Chondrocyte (in vitro differentiated cells): ENCODE results near the gene STARD3. TPM values are rescaled to one million over a fixed set of nuclear protein-coding genes. Genes with fewer than 3 reads are reported as not detected.

ENCODE experiments used
- DNase-seq: peaks from one replicate; pipeline ENCODE4 v3.0.0; 2021; ENCODE audit warnings: mixed read lengths, low spot score
- H3K27ac Mint-ChIP-seq: one replicate; pipeline ENCODE4 v1.8.0; 2021; ENCODE audit warnings: mild to moderate bottlenecking, moderate library complexity, mixed read lengths; ENCODE audit not compliant: unreplicated experiment
- H3K27me3 Mint-ChIP-seq: 2 replicates; pipeline ENCODE4 v1.8.0; 2021; ENCODE audit warnings: low read depth, mixed read lengths
- H3K36me3 Mint-ChIP-seq: 2 replicates; pipeline ENCODE4 v1.8.0; 2021; ENCODE audit warnings: low read depth, mixed read lengths
- H3K4me1 Mint-ChIP-seq: 2 replicates; pipeline ENCODE4 v1.8.0; 2021; ENCODE audit warnings: low read depth, mild to moderate bottlenecking, mixed read lengths
- H3K4me3 Mint-ChIP-seq: one replicate; pipeline ENCODE4 v1.8.0; 2021; ENCODE audit warnings: mild to moderate bottlenecking, moderate library complexity, mixed read lengths; ENCODE audit not compliant: unreplicated experiment
- H3K9me3 Mint-ChIP-seq: 2 replicates; pipeline ENCODE4 v1.8.0; 2021; ENCODE audit warnings: low read depth, mixed read lengths
- CTCF ChIP-seq: fragments of 200-600 bp; sonication (generic); IDR thresholded peaks from 2 replicates; pipeline ENCODE4 v1.5.0; 2021; ENCODE audit warnings: antibody characterized with exemption, mild to moderate bottlenecking, moderate library complexity
- total RNA-seq: library from RNA; stranded (reverse); gene quantifications from 3 replicates; pipeline ENCODE4 v1.2.1, GENCODE V29; 2021

Gene STARD3
- total RNA-seq, 1 donor from 2014 or later: 42.3 TPM

- DNase-seq: no peak
- H3K9me3 Mint-ChIP-seq: no peaks in the 10 kb centered on the region
- TF ChIP-seq CTCF: no peak
- peak overlapping the region; percentile 51 for H3K27ac Mint-ChIP-seq
- H3K4me1 Mint-ChIP-seq: peaks cover 45% of the 10 kb centered on the region
- no peak overlapping the region for H3K4me3 Mint-ChIP-seq
- peaks cover 10% of the 10 kb centered on the region for H3K27me3 Mint-ChIP-seq
- no peaks in the 10 kb centered on the region for H3K36me3 Mint-ChIP-seq
Measured at GRCh38 chr17:39674702-39675389, 37.9 kb downstream of the STARD3 start.

DNA sequence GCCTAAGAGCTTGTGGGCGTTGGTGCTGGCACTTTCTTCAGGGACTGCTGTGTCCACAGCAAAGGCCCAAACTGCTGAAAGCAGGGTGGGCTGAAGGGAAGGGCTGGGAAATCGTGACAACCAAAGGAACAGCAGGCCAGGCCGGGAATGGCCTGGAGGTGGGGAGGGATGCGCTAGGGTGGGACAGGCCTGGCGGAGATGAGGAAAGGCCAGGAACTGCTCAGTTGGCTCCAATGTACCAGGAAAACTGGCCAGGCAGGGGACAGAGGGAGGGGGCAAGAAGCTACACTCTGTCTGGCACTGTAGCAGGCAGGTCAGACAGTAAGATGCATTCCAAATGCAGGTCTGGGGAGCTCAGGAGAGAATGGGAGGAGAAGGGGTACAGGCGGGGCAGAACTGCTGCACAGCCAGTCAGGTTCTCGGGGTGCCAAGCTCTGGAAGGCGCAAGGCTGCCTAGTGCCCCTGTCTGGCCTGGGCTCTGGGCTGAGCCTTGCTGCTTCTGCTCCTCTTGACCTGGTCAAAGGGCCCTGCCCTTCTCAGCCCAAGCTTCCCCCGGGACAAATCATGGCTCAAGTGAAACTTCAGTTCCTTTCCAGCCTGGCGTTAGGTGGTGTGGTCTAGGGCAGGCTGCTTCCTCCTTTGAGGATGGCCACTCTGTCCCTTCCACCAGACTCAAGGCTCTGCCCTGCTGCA is 38.6 kb downstream of the STARD3 start:
- H3K27me3 Mint-ChIP-seq: peaks cover 7% of the 10 kb centered on the region
- H3K27ac Mint-ChIP-seq: peak overlapping the region; percentile 86
- no peak for TF ChIP-seq CTCF
- H3K4me3 Mint-ChIP-seq: no peak overlapping the region
- no peaks in the 10 kb centered on the region for H3K9me3 Mint-ChIP-seq
- no peak for DNase-seq
- H3K36me3 Mint-ChIP-seq: peaks cover under 1% of the 10 kb centered on the region
- peaks cover 47% of the 10 kb centered on the region for H3K4me1 Mint-ChIP-seq

GRCh38 chr17:39676198-39676819 is 39.4 kb downstream of the STARD3 start:
- Mint-ChIP-seq H3K27me3 (peaks cover 4% of the 10 kb centered on the region), H3K27ac (peak overlapping the region; percentile 86), H3K9me3 (no peaks in the 10 kb centered on the region), H3K4me1 (peaks cover 47% of the 10 kb centered on the region), H3K4me3 (peak overlapping the region; percentile 22), H3K36me3 (peaks cover 2% of the 10 kb centered on the region)
- no peak for TF ChIP-seq CTCF
- DNase-seq: no peak

DNA sequence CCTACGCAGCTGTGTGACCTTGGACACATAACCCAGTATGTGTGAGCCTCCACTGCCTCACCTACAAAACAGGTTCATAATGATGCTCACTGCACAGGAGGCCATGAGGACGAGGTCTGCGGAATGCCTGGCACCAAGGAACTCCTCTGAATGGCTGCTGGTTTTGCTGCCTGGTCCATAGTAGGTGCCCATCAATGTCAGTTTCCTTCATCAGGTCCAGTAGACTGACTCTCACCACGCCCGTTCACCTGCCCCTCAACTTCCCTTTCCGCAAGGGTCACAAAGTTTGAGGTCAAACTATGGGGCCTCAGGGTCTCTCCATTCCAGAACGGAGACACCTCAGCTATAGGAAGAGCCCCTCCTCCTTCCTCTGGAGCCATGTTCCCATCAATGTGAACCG is 40.1 kb downstream of the STARD3 start:
- H3K36me3 Mint-ChIP-seq: peaks cover 2% of the 10 kb centered on the region
- peaks cover under 1% of the 10 kb centered on the region for H3K27me3 Mint-ChIP-seq
- no peak for DNase-seq
- peak overlapping the region; percentile 93 for H3K27ac Mint-ChIP-seq
- H3K4me3 Mint-ChIP-seq: no peak overlapping the region
- no peaks in the 10 kb centered on the region for H3K9me3 Mint-ChIP-seq
- no peak for TF ChIP-seq CTCF
- peaks cover 47% of the 10 kb centered on the region for H3K4me1 Mint-ChIP-seq

DNA sequence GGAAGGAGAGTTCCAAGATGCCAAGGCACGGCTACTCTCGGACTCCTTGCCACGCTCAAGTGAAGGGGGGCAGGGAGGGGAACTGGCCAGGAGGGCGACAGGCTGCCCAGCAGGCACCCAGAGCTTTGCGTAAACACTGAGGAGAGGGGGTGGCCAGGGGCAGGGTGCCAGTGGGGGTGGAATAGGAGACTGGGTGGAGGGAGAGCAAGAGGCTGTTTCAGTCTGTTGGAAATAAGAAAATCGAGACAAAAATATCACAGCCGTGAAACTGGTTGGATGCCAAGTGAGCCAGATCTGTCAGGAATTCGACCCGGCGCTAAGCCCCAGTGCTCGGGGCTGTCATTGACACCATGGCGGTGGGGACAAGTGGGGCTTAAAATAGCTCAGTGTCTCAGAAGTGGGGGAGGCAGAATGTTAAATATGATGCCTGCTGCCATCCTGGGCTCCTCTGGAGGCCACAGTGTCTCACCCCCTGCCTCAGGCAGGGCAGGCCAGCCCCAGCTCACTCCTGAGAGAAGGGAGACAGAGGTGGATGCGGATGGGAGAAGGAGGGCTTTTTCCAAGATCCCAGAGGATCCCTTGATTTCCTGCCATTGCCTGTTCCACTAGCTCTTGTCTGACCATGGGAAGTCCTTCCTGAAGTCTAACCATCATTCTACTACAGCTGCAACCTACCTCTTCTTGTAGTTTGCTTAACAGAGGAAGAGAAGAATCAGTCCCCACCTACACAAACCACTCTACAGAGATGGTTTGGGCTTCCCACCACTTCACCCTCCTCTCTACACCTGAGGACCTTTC is 40.8 kb downstream of the STARD3 start:
- Mint-ChIP-seq H3K27me3 (no peaks in the 10 kb centered on the region), H3K4me3 (peak overlapping the region; percentile 48), H3K27ac (peak overlapping the region; percentile 93), H3K4me1 (peaks cover 47% of the 10 kb centered on the region), H3K9me3 (no peaks in the 10 kb centered on the region), H3K36me3 (peaks cover 2% of the 10 kb centered on the region)
- DNase-seq: no peak
- no peak for TF ChIP-seq CTCF
